SK-N-SH treated with all-trans-retinoic acid at 6 μM for 48 hours (cell line): ENCODE data around the gene PCBP3.

Experiments
- ATAC-seq: fragments of 200-7000 bp; cut with Tn5 transposase; 3 replicates; pipeline ENCODE4 v1.9.1; 2020; ENCODE audit warnings: mild to moderate bottlenecking, moderate library complexity
- ARNTL ChIP-seq: fragments of 450-650 bp; formaldehyde crosslinking; IDR thresholded peaks from 2 replicates; pipeline ENCODE4 v1.5.0; 2020; ENCODE audit warnings: low read depth, mild to moderate bottlenecking, moderate library complexity, borderline replicate concordance
- BACH2 ChIP-seq: fragments of 250-450 bp; sonication (Bioruptor Pico); IDR thresholded peaks from 2 replicates; pipeline ENCODE4 v1.9.0; 2021; ENCODE audit warnings: mild to moderate bottlenecking, borderline replicate concordance
- CSDC2 ChIP-seq: fragments of 250-450 bp; sonication (Bioruptor Pico); IDR thresholded peaks from 2 replicates; pipeline ENCODE4 v1.5.0; 2020; ENCODE audit warnings: mild to moderate bottlenecking, moderate library complexity
- ESRRG ChIP-seq: fragments of 250-450 bp; sonication (Bioruptor Pico); IDR thresholded peaks from 2 replicates; pipeline ENCODE4 v1.6.1; 2021; ENCODE audit warnings: mild to moderate bottlenecking
- GLIS3 ChIP-seq: fragments of 250-450 bp; sonication (Bioruptor Pico); IDR thresholded peaks from 2 replicates; pipeline ENCODE4 v1.5.0; 2020; ENCODE audit warnings: mild to moderate bottlenecking, moderate library complexity
- ISL1 ChIP-seq: fragments of 250-450 bp; sonication (Bioruptor Pico); IDR thresholded peaks from 2 replicates; pipeline ENCODE4 v2.1.2; 2022; ENCODE audit warnings: mild to moderate bottlenecking, moderate library complexity
- OSR1 ChIP-seq: fragments of 250-450 bp; sonication (Bioruptor Pico); IDR thresholded peaks from 2 replicates; pipeline ENCODE4 v1.8.0; 2022; ENCODE audit warnings: moderate library complexity, mild to moderate bottlenecking, inconsistent platforms
- PPARA ChIP-seq: fragments of 250-450 bp; sonication (Bioruptor Pico); IDR thresholded peaks from 2 replicates; pipeline ENCODE4 v1.5.0; 2020; ENCODE audit warnings: mild to moderate bottlenecking, borderline replicate concordance
- RARB ChIP-seq: fragments of 250-450 bp; sonication (Bioruptor Pico); IDR thresholded peaks from 2 replicates; pipeline ENCODE4 v1.8.0; 2021; ENCODE audit warnings: mild to moderate bottlenecking, moderate library complexity
- SNAI2 ChIP-seq: fragments of 250-450 bp; sonication (Bioruptor Pico); IDR thresholded peaks from 2 replicates; pipeline ENCODE4 v1.5.0; 2020; ENCODE audit warnings: mild to moderate bottlenecking, moderate library complexity
- TCF4 ChIP-seq: fragments of 250-450 bp; sonication (Bioruptor Pico); IDR thresholded peaks from 2 replicates; pipeline ENCODE4 v1.8.0; 2021; ENCODE audit warnings: mild to moderate bottlenecking, moderate library complexity, borderline replicate concordance
- TOX ChIP-seq: fragments of 250-450 bp; sonication (Bioruptor Pico); IDR thresholded peaks from 2 replicates; pipeline ENCODE4 v1.8.0; 2021; ENCODE audit warnings: mild to moderate bottlenecking, moderate library complexity, borderline replicate concordance
- ZC3H10 ChIP-seq: fragments of 250-450 bp; sonication (Bioruptor Pico); IDR thresholded peaks from 2 replicates; pipeline ENCODE4 v1.5.1; 2021; ENCODE audit warnings: mild to moderate bottlenecking, moderate library complexity
- ZFP3 ChIP-seq: fragments of 250-450 bp; sonication (Bioruptor Pico); IDR thresholded peaks from 2 replicates; pipeline ENCODE4 v1.5.0; 2020; ENCODE audit warnings: mild to moderate bottlenecking, moderate library complexity
- ZFP30 ChIP-seq: fragments of 450-650 bp; formaldehyde crosslinking; IDR thresholded peaks from 2 replicates; pipeline ENCODE4 v1.5.0; 2022; ENCODE audit warnings: mild to moderate bottlenecking, moderate library complexity
- ZNF565 ChIP-seq: fragments of 450-650 bp; formaldehyde crosslinking; conservative IDR thresholded peaks from 2 replicates; pipeline ENCODE4 v1.5.0; 2020; ENCODE audit warnings: low read depth, mild to moderate bottlenecking, moderate library complexity
- ZNF70 ChIP-seq: fragments of 450-650 bp; formaldehyde crosslinking; IDR thresholded peaks from 2 replicates; pipeline ENCODE4 v1.5.0; 2020; ENCODE audit warnings: mild to moderate bottlenecking, moderate library complexity
- ZNF8 ChIP-seq: fragments of 450-650 bp; formaldehyde crosslinking; IDR thresholded peaks from 2 replicates; pipeline ENCODE4 v1.5.0; 2020; ENCODE audit warnings: mild to moderate bottlenecking, moderate library complexity
- TF ChIP-seq, protein P1 (sequence below): fragments of 250-450 bp; sonication (Bioruptor Pico); IDR thresholded peaks from 2 replicates; pipeline ENCODE4 v1.8.0; 2020; ENCODE audit warnings: mild to moderate bottlenecking, moderate library complexity, borderline replicate concordance
- TF ChIP-seq, protein P2 (sequence below): fragments of 250-450 bp; sonication (Bioruptor Pico); IDR thresholded peaks from 2 replicates; pipeline ENCODE4 v1.5.1; 2020; ENCODE audit warnings: low read depth, mild to moderate bottlenecking, moderate library complexity
- TF ChIP-seq, protein P3 (sequence below): fragments of 250-450 bp; sonication (Bioruptor Pico); IDR thresholded peaks from 2 replicates; pipeline ENCODE4 v1.5.1; 2021; ENCODE audit warnings: mild to moderate bottlenecking, moderate library complexity
- TF ChIP-seq, protein P4 (sequence below): fragments of 250-450 bp; sonication (Bioruptor Pico); IDR thresholded peaks from 2 replicates; pipeline ENCODE4 v1.8.0; 2021; ENCODE audit warnings: low read depth, mild to moderate bottlenecking, moderate library complexity, borderline replicate concordance

PCBP3 gene

DNA sequence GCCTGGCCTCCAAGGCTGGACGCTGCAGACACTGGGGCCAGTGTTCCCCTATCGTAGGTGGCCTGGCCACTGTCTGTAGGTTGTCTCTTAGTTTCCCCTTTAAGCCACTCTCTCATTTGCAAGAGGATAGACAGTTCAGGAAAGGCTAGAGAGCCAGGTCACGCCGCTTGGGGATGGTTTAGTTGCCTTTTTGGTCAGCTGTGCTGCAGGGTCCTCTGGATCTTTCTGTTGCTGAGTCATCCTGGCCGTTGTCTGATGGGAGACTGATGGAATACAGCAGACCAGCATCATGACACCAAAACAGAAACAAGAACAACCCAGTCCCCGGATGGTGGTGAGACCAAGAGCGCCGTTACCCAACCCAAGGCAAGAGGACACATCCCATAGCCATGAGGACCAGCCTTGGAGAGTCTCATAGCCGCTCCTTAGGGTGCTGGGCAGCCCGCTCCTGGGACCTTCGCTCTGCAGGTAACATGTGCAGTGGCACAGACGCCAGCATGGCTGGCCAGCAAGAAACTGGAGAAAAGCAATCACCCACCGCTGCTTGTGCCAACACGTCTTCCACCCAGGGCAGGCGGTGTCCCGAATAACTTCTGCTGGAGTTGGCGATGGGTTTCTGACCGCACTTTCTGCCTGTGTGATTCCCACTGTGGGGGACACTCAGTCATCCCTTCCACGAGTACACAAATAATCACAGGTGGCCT lies 258.9 kb downstream of the PCBP3 start:
- ATAC-seq = no peak

DNA sequence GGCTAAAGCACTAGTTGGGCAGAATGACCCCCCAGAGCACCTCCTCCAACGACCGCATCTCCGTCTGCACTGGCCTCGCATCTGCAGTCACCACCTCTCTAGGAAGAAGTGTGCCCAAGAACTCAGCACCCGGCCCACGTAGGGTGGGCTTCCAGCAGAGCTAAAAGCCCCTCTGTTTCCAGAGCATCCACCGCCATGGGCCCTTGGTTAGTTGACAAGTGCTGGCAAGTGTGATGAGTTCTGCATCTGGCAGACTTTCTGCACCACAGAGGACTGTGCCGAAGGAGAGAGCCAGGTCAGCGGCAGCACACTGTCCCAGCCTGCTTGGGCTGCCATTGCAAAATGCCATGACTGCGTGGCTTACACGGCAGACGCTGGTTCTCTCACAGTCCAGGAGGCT lies 261.7 kb downstream of the PCBP3 start:
- no peak for ATAC-seq
- TF ChIP-seq OSR1 (CRISPR knock-in tag) (no peak), BACH2 (CRISPR knock-in tag) (no peak), CSDC2 (CRISPR knock-in tag) (no peak), ZNF8 (no peak), RARB (CRISPR knock-in tag) (no peak), TOX (no peak), SNAI2 (no peak), ZFP3 (CRISPR knock-in tag) (no peak), ZC3H10 (CRISPR knock-in tag) (no peak), PPARA (CRISPR knock-in tag) (no peak), GLIS3 (CRISPR knock-in tag) (no peak)
- TF ChIP-seq, protein P1, sequence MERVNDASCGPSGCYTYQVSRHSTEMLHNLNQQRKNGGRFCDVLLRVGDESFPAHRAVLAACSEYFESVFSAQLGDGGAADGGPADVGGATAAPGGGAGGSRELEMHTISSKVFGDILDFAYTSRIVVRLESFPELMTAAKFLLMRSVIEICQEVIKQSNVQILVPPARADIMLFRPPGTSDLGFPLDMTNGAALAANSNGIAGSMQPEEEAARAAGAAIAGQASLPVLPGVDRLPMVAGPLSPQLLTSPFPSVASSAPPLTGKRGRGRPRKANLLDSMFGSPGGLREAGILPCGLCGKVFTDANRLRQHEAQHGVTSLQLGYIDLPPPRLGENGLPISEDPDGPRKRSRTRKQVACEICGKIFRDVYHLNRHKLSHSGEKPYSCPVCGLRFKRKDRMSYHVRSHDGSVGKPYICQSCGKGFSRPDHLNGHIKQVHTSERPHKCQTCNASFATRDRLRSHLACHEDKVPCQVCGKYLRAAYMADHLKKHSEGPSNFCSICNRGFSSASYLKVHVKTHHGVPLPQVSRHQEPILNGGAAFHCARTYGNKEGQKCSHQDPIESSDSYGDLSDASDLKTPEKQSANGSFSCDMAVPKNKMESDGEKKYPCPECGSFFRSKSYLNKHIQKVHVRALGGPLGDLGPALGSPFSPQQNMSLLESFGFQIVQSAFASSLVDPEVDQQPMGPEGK (CRISPR knock-in tag) = no peak
- TF ChIP-seq, all 23 proteins: peak for 0

More for the DNA sequence above, 258.9 kb downstream of the PCBP3 start:
- TF ChIP-seq ARNTL (CRISPR knock-in tag) (no peak), BACH2 (CRISPR knock-in tag) (no peak), ZNF8 (no peak), ZC3H10 (CRISPR knock-in tag) (no peak), ZNF70 (CRISPR knock-in tag) (no peak), RARB (CRISPR knock-in tag) (no peak), OSR1 (CRISPR knock-in tag) (no peak), TOX (no peak), GLIS3 (CRISPR knock-in tag) (no peak), ESRRG (no peak), SNAI2 (no peak), ZNF565 (no peak), TCF4 (CRISPR knock-in tag) (no peak), ISL1 (no peak), ZFP30 (no peak)
- TF ChIP-seq, protein P2, sequence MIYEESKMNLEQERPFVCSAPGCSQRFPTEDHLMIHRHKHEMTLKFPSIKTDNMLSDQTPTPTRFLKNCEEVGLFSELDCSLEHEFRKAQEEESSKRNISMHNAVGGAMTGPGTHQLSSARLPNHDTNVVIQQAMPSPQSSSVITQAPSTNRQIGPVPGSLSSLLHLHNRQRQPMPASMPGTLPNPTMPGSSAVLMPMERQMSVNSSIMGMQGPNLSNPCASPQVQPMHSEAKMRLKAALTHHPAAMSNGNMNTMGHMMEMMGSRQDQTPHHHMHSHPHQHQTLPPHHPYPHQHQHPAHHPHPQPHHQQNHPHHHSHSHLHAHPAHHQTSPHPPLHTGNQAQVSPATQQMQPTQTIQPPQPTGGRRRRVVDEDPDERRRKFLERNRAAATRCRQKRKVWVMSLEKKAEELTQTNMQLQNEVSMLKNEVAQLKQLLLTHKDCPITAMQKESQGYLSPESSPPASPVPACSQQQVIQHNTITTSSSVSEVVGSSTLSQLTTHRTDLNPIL (CRISPR knock-in tag) = no peak
- TF ChIP-seq, protein P3, sequence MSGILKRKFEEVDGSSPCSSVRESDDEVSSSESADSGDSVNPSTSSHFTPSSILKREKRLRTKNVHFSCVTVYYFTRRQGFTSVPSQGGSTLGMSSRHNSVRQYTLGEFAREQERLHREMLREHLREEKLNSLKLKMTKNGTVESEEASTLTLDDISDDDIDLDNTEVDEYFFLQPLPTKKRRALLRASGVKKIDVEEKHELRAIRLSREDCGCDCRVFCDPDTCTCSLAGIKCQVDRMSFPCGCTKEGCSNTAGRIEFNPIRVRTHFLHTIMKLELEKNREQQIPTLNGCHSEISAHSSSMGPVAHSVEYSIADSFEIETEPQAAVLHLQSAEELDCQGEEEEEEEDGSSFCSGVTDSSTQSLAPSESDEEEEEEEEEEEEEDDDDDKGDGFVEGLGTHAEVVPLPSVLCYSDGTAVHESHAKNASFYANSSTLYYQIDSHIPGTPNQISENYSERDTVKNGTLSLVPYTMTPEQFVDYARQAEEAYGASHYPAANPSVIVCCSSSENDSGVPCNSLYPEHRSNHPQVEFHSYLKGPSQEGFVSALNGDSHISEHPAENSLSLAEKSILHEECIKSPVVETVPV (CRISPR knock-in tag) = no peak
- TF ChIP-seq, protein P1 (CRISPR knock-in tag) = no peak
- TF ChIP-seq, protein P4, sequence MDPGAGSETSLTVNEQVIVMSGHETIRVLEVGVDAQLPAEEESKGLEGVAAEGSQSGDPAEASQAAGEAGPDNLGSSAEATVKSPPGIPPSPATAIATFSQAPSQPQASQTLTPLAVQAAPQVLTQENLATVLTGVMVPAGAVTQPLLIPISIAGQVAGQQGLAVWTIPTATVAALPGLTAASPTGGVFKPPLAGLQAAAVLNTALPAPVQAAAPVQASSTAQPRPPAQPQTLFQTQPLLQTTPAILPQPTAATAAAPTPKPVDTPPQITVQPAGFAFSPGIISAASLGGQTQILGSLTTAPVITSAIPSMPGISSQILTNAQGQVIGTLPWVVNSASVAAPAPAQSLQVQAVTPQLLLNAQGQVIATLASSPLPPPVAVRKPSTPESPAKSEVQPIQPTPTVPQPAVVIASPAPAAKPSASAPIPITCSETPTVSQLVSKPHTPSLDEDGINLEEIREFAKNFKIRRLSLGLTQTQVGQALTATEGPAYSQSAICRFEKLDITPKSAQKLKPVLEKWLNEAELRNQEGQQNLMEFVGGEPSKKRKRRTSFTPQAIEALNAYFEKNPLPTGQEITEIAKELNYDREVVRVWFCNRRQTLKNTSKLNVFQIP (CRISPR knock-in tag) = no peak

DNA sequence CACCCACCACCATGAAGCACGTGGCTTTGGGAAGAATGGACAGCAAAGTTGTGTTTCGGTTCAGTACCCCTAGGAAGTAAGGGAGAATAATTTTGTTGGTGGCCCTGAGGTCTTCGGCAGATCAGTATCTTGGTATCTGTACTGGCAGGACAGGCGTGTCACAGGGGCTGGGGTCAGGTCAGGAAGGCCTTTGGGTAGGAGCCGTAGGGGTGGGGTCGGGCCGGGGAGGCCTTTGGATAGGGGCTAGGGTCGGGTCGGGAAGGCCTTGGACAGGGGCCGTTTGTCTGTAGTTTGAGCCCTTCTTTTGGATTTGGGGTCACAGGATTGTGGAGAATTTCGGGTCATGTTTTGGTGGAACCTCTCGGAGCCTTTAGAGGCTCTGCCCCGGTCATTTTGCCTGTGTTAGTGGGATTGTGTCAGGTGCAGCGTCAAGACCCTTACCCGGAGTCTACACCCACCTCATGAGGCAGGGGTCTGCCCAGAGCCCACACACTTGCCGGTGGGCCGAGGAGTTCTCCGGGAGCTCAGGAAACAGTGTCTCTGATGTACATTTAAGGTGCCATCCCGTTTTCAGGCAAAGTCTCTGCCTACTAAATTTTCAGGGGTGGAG lies 262.8 kb downstream of the PCBP3 start:
- ATAC-seq = no peak
- TF ChIP-seq GLIS3 (CRISPR knock-in tag) = no peak
- no peak for TF ChIP-seq OSR1 (CRISPR knock-in tag)
- TF ChIP-seq, protein P4 (CRISPR knock-in tag) = no peak
- no peak for TF ChIP-seq CSDC2 (CRISPR knock-in tag)
